HepG2 (cell line): ENCODE data around the gene WDR81. TPM values are rescaled to one million over a fixed set of nuclear protein-coding genes. Genes with fewer than 3 reads are reported as not detected.

Experiments
- CREM ChIP-seq, 2 experiments: sonication (generic) in 1 of 2; formaldehyde crosslinking in 1 of 2; IDR thresholded peaks; 2 replicates each; pipeline versions ENCODE4 v1.4.0 to v1.6.1; 2016 to 2020; ENCODE audit warnings: antibody characterized with exemption in 1 of 2, mild to moderate bottlenecking in 1 of 2, missing genetic modification reagents in 1 of 2
- ELF4 ChIP-seq: sonication (generic); formaldehyde crosslinking; IDR thresholded peaks from 2 replicates; pipeline ENCODE4 v1.5.0; 2020; ENCODE audit warnings: missing genetic modification reagents, mild to moderate bottlenecking, moderate library complexity, borderline replicate concordance
- ETV6 ChIP-seq: sonication (generic); formaldehyde crosslinking; conservative IDR thresholded peaks from 2 replicates; pipeline ENCODE4 v1.4.0; 2020; ENCODE audit warnings: missing genetic modification reagents
- FOXA3 ChIP-seq: IDR thresholded peaks from 2 replicates; pipeline ENCODE4 v1.6.1; 2016; ENCODE audit warnings: missing genetic modification reagents, missing compliant biosample characterization
- IKZF1 ChIP-seq: fragments of 450-650 bp; IDR thresholded peaks from 2 replicates; pipeline ENCODE4 v1.7.1; 2016
- MTA3 ChIP-seq: sonication (generic); formaldehyde crosslinking; IDR thresholded peaks from 2 replicates; pipeline ENCODE4 v1.4.0; 2020; ENCODE audit warnings: missing genetic modification reagents
- NCOR1 ChIP-seq: fragments of 200-600 bp; sonication (generic); IDR thresholded peaks from 2 replicates; pipeline ENCODE4 v1.7.0; 2017; ENCODE audit warnings: antibody characterized with exemption, low read length, borderline replicate concordance
- NFYC ChIP-seq: IDR thresholded peaks from 2 replicates; pipeline ENCODE4 v1.6.1; 2016; ENCODE audit warnings: missing genetic modification reagents, missing compliant biosample characterization
- RARA ChIP-seq: IDR thresholded peaks from 2 replicates; pipeline ENCODE4 v1.6.1; 2016; ENCODE audit warnings: missing genetic modification reagents, missing compliant biosample characterization
- SALL1 ChIP-seq: sonication (generic); formaldehyde crosslinking; IDR thresholded peaks from 2 replicates; pipeline ENCODE4 v1.8.0; 2022; ENCODE audit warnings: mild to moderate bottlenecking, missing genetic modification reagents
- SMYD3 ChIP-seq: sonication (generic); formaldehyde crosslinking; IDR thresholded peaks from 2 replicates; pipeline ENCODE4 v1.8.1; 2023; ENCODE audit warnings: mild to moderate bottlenecking, missing genetic modification reagents
- SOX5 ChIP-seq: IDR thresholded peaks from 2 replicates; pipeline ENCODE4 v1.6.1; 2016; ENCODE audit warnings: borderline replicate concordance
- ZFAT ChIP-seq: sonication (generic); formaldehyde crosslinking; conservative IDR thresholded peaks from 2 replicates; pipeline ENCODE4 v1.8.1; 2023; ENCODE audit warnings: missing genetic modification reagents, inconsistent platforms
- ZNF124 ChIP-seq: sonication (generic); formaldehyde crosslinking; IDR thresholded peaks from 2 replicates; pipeline ENCODE4 v1.4.0; 2020; ENCODE audit warnings: missing genetic modification reagents
- ZNF34 ChIP-seq: sonication (generic); formaldehyde crosslinking; IDR thresholded peaks from 2 replicates; pipeline ENCODE4 v1.4.0; 2020; ENCODE audit warnings: mild to moderate bottlenecking, missing genetic modification reagents, borderline replicate concordance
- ZNF350 ChIP-seq: sonication (generic); formaldehyde crosslinking; IDR thresholded peaks from 2 replicates; pipeline ENCODE4 v1.4.0; 2020; ENCODE audit warnings: mild to moderate bottlenecking, low read depth, missing genetic modification reagents, borderline replicate concordance
- ZNF556 ChIP-seq: sonication (generic); formaldehyde crosslinking; IDR thresholded peaks from 2 replicates; pipeline ENCODE4 v1.4.0; 2020; ENCODE audit warnings: mild to moderate bottlenecking, missing genetic modification reagents, borderline replicate concordance
- ZNF672 ChIP-seq: sonication (generic); formaldehyde crosslinking; IDR thresholded peaks from 2 replicates; pipeline ENCODE4 v1.8.1; 2022; ENCODE audit warnings: missing genetic modification reagents
- ZNF772 ChIP-seq: sonication (generic); formaldehyde crosslinking; IDR thresholded peaks from 2 replicates; pipeline ENCODE4 v1.5.0; 2020; ENCODE audit warnings: mild to moderate bottlenecking, missing genetic modification reagents
- ZNF780A ChIP-seq: sonication (generic); formaldehyde crosslinking; IDR thresholded peaks from 2 replicates; pipeline ENCODE4 v1.8.0; 2022; ENCODE audit warnings: mild to moderate bottlenecking, missing genetic modification reagents, moderate library complexity
- ZNF788 ChIP-seq: sonication (generic); formaldehyde crosslinking; IDR thresholded peaks from 2 replicates; pipeline ENCODE4 v1.5.0; 2020; ENCODE audit warnings: mild to moderate bottlenecking, missing genetic modification reagents, borderline replicate concordance
- ZNF839 ChIP-seq: sonication (generic); formaldehyde crosslinking; IDR thresholded peaks from 2 replicates; pipeline ENCODE4 v1.4.0; 2020; ENCODE audit warnings: missing genetic modification reagents, mild to moderate bottlenecking, borderline replicate concordance
- polyA plus RNA-seq, 8 experiments: library from polyadenylated mRNA; depleted of rRNA in 3 of 8; stranded (reverse) in 7 of 8; unstranded in 1 of 8; fragments of >200 nt; fragmentation: Illumina TruSeq in 4 of 8; extraction: Trizol in 4 of 8; gene quantifications; 2 replicates each; pipeline versions ENCODE4 v1.2.1 to v1.2.3, GENCODE V29; 2011 to 2016; ENCODE audit warnings: low read depth in 4 of 8, missing spikeins in 1 of 8, mixed read lengths in 1 of 8; ENCODE audit not compliant: insufficient read depth in 1 of 8
- total RNA-seq, 5 experiments: library from RNA; depleted of rRNA; stranded (reverse); fragments of >200 nt; fragmentation: Illumina TruSeq; extraction: Trizol; gene quantifications; 2 replicates each; pipeline ENCODE4 v1.2.3, GENCODE V29; 2016; ENCODE audit warnings: low read depth in 1 of 5
- TF ChIP-seq, protein P1 (sequence below): IDR thresholded peaks from 2 replicates; pipeline ENCODE4 v1.6.1; 2016
- TF ChIP-seq, protein P2 (sequence below): sonication (generic); formaldehyde crosslinking; IDR thresholded peaks from 2 replicates; pipeline ENCODE4 v1.8.0; 2022; ENCODE audit warnings: missing genetic modification reagents, low read depth, mild to moderate bottlenecking, borderline replicate concordance
- TF ChIP-seq, protein P3 (sequence below): sonication (generic); formaldehyde crosslinking; IDR thresholded peaks from 2 replicates; pipeline ENCODE4 v1.4.0; 2020; ENCODE audit warnings: low read depth, mild to moderate bottlenecking, missing genetic modification reagents
- TF ChIP-seq, protein P4 (sequence below): IDR thresholded peaks from 2 replicates; pipeline ENCODE4 v1.6.1; 2016; ENCODE audit warnings: low read depth, borderline replicate concordance
- TF ChIP-seq, protein P5 (sequence below): sonication (generic); IDR thresholded peaks from 2 replicates; pipeline ENCODE4 v1.6.1; 2016; ENCODE audit warnings: low read depth, borderline replicate concordance

Gene WDR81
- total and polyA plus RNA-seq, 2 of the 13 experiments (the other 11 are each of a cell fraction or from before 2014, with no cell fraction given): 9.1 to 16.7 TPM

DNA sequence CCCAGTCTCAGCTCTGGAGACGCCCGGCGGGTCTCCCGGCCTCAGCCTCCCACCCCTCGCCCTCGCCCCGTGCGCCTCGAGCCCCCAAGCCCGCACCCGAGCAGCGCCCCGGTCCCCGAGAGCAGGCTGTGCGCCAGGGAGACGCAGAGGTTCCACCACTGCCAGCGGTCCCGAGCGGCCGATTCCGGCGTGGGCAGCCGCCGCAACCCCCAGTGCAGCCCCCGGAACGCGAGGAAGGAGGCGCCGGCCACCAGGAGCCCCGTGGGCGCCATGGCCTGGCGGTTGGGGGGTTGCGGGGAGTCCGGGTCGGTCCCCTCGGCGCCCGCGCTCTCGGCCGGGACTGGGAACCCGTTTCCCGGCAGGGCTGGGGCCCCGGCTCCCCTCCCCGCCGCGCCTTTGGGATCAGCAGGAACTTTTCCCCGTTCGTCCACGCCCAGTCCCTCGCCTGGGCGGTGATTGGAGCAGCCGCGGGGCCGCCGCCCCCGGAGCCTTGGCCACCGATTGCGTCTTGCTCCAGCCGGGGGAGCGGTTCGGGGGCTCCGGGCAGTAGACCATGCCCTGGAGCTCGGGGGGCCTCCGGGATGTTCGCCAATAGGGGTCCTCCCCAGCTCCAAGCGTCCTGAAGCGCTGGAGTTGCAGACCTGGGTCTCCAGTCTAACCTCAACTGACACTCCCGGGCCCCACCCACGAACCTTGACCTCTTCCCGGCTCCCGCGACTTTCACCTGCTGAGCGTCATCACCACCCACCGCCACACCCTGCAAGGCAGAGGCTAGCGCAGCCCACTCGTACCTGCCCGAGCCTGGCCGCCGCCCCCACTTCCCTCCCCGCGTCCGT, 14.3 kb upstream of the WDR81 start, which contains the start of gene TLCD2 (continued):
- peak; percentile 31; the same call in 1 of the 2 replicates for TF ChIP-seq RARA (CRISPR knock-in tag)
- TF ChIP-seq SOX5 (CRISPR knock-in tag): peak; percentile 33; the same call in 1 of the 2 replicates
- TF ChIP-seq MTA3 (CRISPR knock-in tag): no peak
- TF ChIP-seq ETV6 (CRISPR knock-in tag): no peak
- no peak for TF ChIP-seq ZNF350 (CRISPR knock-in tag)
- TF ChIP-seq, protein P1, sequence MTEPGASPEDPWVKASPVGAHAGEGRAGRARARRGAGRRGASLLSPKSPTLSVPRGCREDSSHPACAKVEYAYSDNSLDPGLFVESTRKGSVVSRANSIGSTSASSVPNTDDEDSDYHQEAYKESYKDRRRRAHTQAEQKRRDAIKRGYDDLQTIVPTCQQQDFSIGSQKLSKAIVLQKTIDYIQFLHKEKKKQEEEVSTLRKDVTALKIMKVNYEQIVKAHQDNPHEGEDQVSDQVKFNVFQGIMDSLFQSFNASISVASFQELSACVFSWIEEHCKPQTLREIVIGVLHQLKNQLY (CRISPR knock-in tag): no peak
- TF ChIP-seq ZNF672 (CRISPR knock-in tag): no peak
- no peak for TF ChIP-seq CREM (IDR thresholded peaks at IDR 0.05)
- no peak for TF ChIP-seq CREM (CRISPR knock-in tag; IDR thresholded peaks at IDR 0.05)
- no peak for TF ChIP-seq SMYD3
- TF ChIP-seq ELF4 (CRISPR knock-in tag): no peak
- no peak for TF ChIP-seq ZFAT (CRISPR knock-in tag)
- TF ChIP-seq ZNF124 (CRISPR knock-in tag): no peak
- no peak for TF ChIP-seq ZNF556 (CRISPR knock-in tag)
- TF ChIP-seq FOXA3 (CRISPR knock-in tag): no peak
- no peak for TF ChIP-seq ZNF839 (CRISPR knock-in tag)
- peak; percentile 20; the same call in 1 of the 2 replicates for TF ChIP-seq NCOR1
- TF ChIP-seq NFYC (CRISPR knock-in tag): peak; percentile 59
- TF ChIP-seq ZNF788: no peak
- no peak for TF ChIP-seq ZNF780A (CRISPR knock-in tag)
- TF ChIP-seq SALL1 (CRISPR knock-in tag): peak; percentile 51
- no peak for TF ChIP-seq IKZF1
- TF ChIP-seq, protein P2, sequence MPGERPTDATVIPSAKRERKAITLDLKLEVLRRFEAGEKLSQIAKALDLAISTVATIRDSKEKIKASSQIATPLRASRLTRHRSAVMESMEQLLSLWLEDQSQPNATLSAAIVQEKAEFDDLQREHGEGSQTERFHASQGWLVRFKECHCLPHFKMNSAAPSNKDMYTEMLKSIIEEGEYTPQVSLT (CRISPR knock-in tag): no peak
- TF ChIP-seq, protein P3, sequence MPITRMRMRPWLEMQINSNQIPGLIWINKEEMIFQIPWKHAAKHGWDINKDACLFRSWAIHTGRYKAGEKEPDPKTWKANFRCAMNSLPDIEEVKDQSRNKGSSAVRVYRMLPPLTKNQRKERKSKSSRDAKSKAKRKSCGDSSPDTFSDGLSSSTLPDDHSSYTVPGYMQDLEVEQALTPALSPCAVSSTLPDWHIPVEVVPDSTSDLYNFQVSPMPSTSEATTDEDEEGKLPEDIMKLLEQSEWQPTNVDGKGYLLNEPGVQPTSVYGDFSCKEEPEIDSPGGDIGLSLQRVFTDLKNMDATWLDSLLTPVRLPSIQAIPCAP (CRISPR knock-in tag): no peak
- TF ChIP-seq, protein P4, sequence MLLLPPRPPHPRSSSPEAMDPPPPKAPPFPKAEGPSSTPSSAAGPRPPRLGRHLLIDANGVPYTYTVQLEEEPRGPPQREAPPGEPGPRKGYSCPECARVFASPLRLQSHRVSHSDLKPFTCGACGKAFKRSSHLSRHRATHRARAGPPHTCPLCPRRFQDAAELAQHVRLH (CRISPR knock-in tag): peak; percentile 30; the same call in 1 of the 2 replicates
- TF ChIP-seq ZNF34: no peak
- TF ChIP-seq, protein P5, sequence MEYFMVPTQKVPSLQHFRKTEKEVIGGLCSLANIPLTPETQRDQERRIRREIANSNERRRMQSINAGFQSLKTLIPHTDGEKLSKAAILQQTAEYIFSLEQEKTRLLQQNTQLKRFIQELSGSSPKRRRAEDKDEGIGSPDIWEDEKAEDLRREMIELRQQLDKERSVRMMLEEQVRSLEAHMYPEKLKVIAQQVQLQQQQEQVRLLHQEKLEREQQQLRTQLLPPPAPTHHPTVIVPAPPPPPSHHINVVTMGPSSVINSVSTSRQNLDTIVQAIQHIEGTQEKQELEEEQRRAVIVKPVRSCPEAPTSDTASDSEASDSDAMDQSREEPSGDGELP: peak; percentile 45; the same call in 1 of the 2 replicates
- TF ChIP-seq ZNF772 (CRISPR knock-in tag): peak; percentile 42; the same call in 1 of the 2 replicates
